Fibroblast of the aortic adventitia (primary cell): ENCODE measurements around the gene RDH8. TPM values are rescaled to one million over a fixed set of nuclear protein-coding genes. Genes with fewer than 3 reads are reported as not detected.

Experiments used
- DNase-seq: peaks from one replicate; pipeline ENCODE4 v3.0.0-alpha.2; 2010; ENCODE audit warnings: low read depth
- H3K4me3 ChIP-seq: 2 replicates; pipeline ENCODE4 v1.5.1; 2011; ENCODE audit warnings: low read depth, mild to moderate bottlenecking, control low read depth, low read length, moderate library complexity
- total RNA-seq: library from RNA; depleted of rRNA; stranded (reverse); fragments of >200 nt; gene quantifications from 2 replicates; pipeline ENCODE4 v1.2.3, GENCODE V29; 2012; ENCODE audit warnings: low replicate concordance
- TF ChIP-seq, protein P1 (sequence below): IDR thresholded peaks from 2 replicates; pipeline ENCODE4 v1.5.1; 2011; ENCODE audit warnings: mild to moderate bottlenecking, low read length, control low read depth, inconsistent platforms; ENCODE audit not compliant: insufficient read depth

RDH8 gene
- total RNA-seq, 1 donor = not detected

DNA sequence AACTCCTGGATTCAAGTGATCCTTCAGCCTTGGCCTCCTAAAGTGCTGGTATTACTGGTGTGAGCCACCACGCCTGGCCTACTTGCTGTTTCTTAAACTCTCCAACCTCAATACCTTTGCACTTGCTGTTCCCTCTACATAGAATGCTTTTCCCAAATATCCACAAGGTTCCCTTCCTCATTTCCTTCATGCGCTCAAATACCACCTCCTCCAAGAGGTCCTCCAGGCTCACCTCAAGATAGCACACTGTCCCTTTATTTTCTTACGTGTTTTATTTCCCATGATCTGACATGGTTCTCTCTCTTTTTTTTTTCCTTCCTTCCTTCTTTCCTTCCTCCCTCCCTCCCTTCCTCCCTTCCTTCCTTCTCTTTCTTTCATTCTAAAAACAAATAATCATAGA, 13.5 kb downstream of the RDH8 start:
- H3K4me3 ChIP-seq = no peak overlapping the region
- TF ChIP-seq, protein P1, sequence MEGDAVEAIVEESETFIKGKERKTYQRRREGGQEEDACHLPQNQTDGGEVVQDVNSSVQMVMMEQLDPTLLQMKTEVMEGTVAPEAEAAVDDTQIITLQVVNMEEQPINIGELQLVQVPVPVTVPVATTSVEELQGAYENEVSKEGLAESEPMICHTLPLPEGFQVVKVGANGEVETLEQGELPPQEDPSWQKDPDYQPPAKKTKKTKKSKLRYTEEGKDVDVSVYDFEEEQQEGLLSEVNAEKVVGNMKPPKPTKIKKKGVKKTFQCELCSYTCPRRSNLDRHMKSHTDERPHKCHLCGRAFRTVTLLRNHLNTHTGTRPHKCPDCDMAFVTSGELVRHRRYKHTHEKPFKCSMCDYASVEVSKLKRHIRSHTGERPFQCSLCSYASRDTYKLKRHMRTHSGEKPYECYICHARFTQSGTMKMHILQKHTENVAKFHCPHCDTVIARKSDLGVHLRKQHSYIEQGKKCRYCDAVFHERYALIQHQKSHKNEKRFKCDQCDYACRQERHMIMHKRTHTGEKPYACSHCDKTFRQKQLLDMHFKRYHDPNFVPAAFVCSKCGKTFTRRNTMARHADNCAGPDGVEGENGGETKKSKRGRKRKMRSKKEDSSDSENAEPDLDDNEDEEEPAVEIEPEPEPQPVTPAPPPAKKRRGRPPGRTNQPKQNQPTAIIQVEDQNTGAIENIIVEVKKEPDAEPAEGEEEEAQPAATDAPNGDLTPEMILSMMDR = no peak
- no peak for DNase-seq

DNA sequence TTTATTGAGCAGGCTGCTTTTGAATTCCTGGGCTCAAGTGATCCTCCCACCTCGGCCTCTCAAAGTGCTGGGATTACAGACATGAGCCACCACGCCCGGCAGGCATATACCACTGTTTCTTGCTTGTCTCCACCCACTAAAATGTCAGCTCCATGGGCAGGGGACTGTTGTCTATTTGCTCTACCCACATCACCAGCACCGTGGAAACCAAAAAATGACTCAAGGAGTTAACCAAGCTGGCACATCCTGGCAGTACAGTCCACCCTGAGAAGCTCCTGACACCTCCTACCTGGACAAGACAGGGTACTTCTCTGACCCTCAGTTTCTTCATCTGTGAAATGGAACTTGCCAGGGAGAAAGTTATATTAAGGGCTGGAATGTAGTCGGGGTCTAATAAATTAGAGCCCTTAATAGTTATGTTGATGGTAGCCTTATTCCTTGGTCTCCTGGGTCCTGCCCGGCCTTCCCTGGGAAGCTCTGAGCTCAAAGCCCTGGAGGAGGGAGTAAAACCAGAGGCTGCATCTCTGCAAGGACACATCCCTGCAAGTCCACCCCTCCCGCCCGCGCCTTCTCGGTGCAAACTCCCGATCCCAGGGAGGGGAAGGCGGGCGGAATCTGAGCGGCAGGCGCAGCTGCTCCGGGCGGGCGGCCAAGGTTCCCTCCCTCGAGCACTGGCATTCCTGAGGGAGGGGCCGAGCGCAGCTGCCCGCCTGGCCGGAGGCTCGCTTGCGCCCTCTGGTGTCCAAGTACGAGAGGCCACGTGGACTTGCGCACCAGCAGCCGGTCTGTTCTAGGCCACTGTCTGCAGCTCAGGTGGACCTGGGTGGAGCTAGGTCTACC, 14.1 kb downstream of the RDH8 start:
- peak; percentile 91 for DNase-seq
- H3K4me3 ChIP-seq = no peak overlapping the region
- TF ChIP-seq, protein P1 = peak; percentile 89

DNA sequence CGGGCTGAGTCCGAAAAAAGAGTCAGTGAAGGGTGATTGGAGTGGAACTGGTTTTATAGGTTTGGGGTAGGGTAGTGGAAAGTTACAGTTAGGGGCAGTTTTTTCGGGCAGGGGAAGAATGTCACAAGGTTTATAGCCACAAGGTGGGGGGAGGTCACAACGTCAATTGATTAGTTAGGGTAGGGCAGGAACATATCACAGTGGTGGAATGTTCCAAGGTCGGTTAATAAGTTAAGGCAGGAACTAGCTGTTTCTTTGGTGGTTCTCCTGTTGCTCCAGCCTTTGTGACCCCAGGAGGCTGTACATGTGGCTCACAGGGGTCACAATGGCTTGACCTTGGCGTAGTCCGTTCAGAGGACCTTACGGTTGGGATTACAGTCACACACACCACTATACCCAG, 20.3 kb downstream of the RDH8 start:
- DNase-seq = no peak
- no peak overlapping the region for H3K4me3 ChIP-seq
- TF ChIP-seq, protein P1 = no peak

DNA sequence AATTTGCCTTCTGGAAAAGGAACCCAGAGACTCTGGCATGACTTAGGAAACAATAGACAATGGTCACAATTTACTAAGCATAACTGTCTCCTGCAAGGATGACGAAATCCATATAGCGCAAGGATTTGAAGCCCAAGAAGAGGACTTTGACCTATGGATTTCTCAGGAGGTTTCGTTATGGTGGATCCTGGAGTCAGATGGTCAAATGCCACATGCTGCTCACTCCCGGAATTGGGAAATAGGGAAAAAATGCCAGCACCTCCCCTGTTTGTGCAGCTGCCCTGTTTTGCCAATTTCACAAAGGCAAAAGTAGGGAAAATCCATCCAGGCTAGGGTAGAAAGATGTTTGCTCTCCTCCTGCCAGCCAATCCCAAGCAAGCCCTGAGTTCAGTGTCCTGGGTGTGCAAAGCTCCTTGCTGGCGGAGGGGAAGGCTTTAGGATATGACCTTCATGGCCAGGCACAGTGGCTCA, 23.4 kb downstream of the RDH8 start:
- no peak overlapping the region for H3K4me3 ChIP-seq
- TF ChIP-seq, protein P1 = no peak
- DNase-seq = no peak

DNA sequence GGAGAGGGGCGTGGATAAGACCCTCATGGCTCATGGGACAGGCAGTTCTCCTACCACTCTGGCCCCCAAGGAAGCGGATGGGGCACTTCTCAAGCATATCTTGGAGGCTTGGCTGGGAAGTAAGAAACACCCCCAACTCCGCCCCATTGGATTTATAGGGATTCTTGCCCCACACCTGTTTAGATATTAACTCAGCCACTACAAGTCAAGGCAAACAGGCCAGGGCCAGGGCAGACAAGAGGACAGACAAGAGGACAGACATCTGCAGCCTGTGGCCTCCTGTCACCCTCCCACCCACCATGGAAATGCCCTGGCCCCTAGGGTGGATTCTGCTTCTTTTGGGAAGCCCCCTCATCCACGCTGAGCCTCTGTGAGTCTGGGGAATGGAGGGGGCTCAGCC, 24.1 kb downstream of the RDH8 start:
- DNase-seq = no peak
- TF ChIP-seq, protein P1 = no peak
- no peak overlapping the region for H3K4me3 ChIP-seq

DNA sequence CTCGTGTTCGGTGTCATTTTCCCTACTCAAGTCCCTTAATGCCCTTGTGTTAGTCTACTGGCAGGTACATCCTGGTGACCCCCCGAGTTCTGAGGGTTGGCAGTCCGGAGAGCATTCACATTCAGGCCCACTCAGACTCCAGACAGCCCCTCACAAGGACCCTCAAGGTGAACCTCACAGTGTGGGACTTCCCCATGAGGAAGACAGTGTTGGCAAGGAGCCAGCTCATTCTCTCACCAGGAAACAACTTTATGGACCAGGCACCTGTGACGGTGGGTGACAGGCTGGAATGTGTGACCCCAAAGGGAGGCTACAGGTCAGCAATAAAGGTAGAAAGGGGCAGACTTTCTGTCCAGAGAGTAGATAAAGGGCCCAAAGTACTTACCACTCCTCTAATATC, 24.5 kb downstream of the RDH8 start:
- no peak for DNase-seq
- TF ChIP-seq, protein P1 = no peak
- H3K4me3 ChIP-seq = no peak overlapping the region
